NCI-H1105 treated with DMSO at 0.1 percent for 48 hours (cell line): Measurements from ENCODE around the gene TMC1.
"Not testable (repeated sequence)": the region's sequence is repeated elsewhere in the genome, so short reads cannot be mapped to it uniquely, and the experiment has no call there.

ENCODE experiments used
- DNase-seq: peaks from one replicate; lab custom pipeline; 2025; lab: John Stamatoyannopoulos, UW

Gene TMC1

GRCh38 chr9:72772661-72773060, 251.3 kb downstream of the TMC1 start:
- DNase-seq, result no peak

GRCh38 chr9:72773570-72773969, 252.2 kb downstream of the TMC1 start:
- no peak for DNase-seq

- no peak for DNase-seq
Measured at GRCh38 chr9:72775570-72775969, 254.2 kb downstream of the TMC1 start.

- no peak for DNase-seq
Measured at GRCh38 chr9:72779614-72780013, 258.2 kb downstream of the TMC1 start.

- no peak for DNase-seq
Measured at GRCh38 chr9:72786948-72787347, 265.5 kb downstream of the TMC1 start.

GRCh38 chr9:72788966-72789735, 267.7 kb downstream of the TMC1 start:
- no peak for DNase-seq

GRCh38 chr9:72789885-72790284, 268.5 kb downstream of the TMC1 start:
- no peak for DNase-seq

GRCh38 chr9:72790989-72791388, 269.6 kb downstream of the TMC1 start:
- no peak for DNase-seq

GRCh38 chr9:72791436-72791835, 270.0 kb downstream of the TMC1 start:
- no peak for DNase-seq

- DNase-seq, result no peak
Measured at GRCh38 chr9:72794946-72795345, 273.5 kb downstream of the TMC1 start.

- DNase-seq, result no peak
Measured at GRCh38 chr9:72800328-72800994, 279.1 kb downstream of the TMC1 start.

- no peak for DNase-seq
Measured at GRCh38 chr9:72805238-72805637, 283.8 kb downstream of the TMC1 start.

- DNase-seq, result not testable (repeated sequence)
Measured at GRCh38 chr9:72806313-72806809, 285.0 kb downstream of the TMC1 start.

GRCh38 chr9:72807765-72808445, 286.5 kb downstream of the TMC1 start:
- no peak for DNase-seq

GRCh38 chr9:72808446-72808768, 287.0 kb downstream of the TMC1 start:
- DNase-seq, result no peak

- no peak for DNase-seq
Measured at GRCh38 chr9:72809586-72809985, 288.2 kb downstream of the TMC1 start.

- no peak for DNase-seq
Measured at GRCh38 chr9:72812559-72813111, 291.2 kb downstream of the TMC1 start.

- no peak for DNase-seq
Measured at GRCh38 chr9:72813544-72813943, 292.1 kb downstream of the TMC1 start.

GRCh38 chr9:72814083-72814597, 292.7 kb downstream of the TMC1 start:
- DNase-seq, result no peak

GRCh38 chr9:72816666-72817065, 295.3 kb downstream of the TMC1 start:
- no peak for DNase-seq

GRCh38 chr9:72817413-72817812, 296.0 kb downstream of the TMC1 start:
- DNase-seq, result no peak

GRCh38 chr9:72818385-72818784, 297.0 kb downstream of the TMC1 start:
- no peak for DNase-seq
